Measurements from ENCODE around the gene DGKA. TPM values are rescaled to one million over a fixed set of nuclear protein-coding genes. Genes with fewer than 3 reads are reported as not detected.

The DGKA gene
- total RNA-seq, result 17.1 and 18.8 TPM in 2 replicates
- long read RNA-seq, partial matches to known transcripts, result 1 of 8 reads
- long read RNA-seq, other reads (novel, unspliced or antisense), result 6 of 8 reads

- peak; percentile 71 for TF ChIP-seq CTCF (conservative IDR thresholded peaks at IDR 0.05)
- H3K27ac Mint-ChIP-seq (ENCODE audit: unreplicated experiment), result peak within 1 kb of the TSS; percentile 97
- H3K4me3 Mint-ChIP-seq, result peak within 1 kb of the TSS; percentile 91
- DNase-seq (ENCODE audit: low read depth, low spot score), result no peak
- no peaks in the 10 kb centered on the region for H3K36me3 Mint-ChIP-seq (ENCODE audit: low read depth)
- peaks cover 47% of the 10 kb centered on the region for H3K4me1 Mint-ChIP-seq
- H3K9me3 Mint-ChIP-seq, result no peaks in the 10 kb centered on the region
- H3K27me3 Mint-ChIP-seq (ENCODE audit: low read depth), result peaks cover 38% of the 10 kb centered on the region
Observed at GRCh38 chr12:55930771-55931316, at the start of gene DGKA. DGKA (plus strand) TSS chr12:55931162; CDS start chr12:55936504, 5,342 bp downstream.

GRCh38 chr12:55885113-55885512 is 45.8 kb upstream of the DGKA start:
- peaks cover 3% of the 10 kb centered on the region for H3K36me3 Mint-ChIP-seq (ENCODE audit: low read depth)
- no peak overlapping the region for H3K27ac Mint-ChIP-seq (ENCODE audit: unreplicated experiment)
- no peaks in the 10 kb centered on the region for H3K27me3 Mint-ChIP-seq (ENCODE audit: low read depth)
- TF ChIP-seq CTCF (conservative IDR thresholded peaks at IDR 0.05), result no peak
- no peak overlapping the region for H3K4me3 Mint-ChIP-seq
- H3K4me1 Mint-ChIP-seq, result peaks cover 26% of the 10 kb centered on the region
- H3K9me3 Mint-ChIP-seq, result no peaks in the 10 kb centered on the region
- DNase-seq (ENCODE audit: low read depth, low spot score), result no peak

DNA sequence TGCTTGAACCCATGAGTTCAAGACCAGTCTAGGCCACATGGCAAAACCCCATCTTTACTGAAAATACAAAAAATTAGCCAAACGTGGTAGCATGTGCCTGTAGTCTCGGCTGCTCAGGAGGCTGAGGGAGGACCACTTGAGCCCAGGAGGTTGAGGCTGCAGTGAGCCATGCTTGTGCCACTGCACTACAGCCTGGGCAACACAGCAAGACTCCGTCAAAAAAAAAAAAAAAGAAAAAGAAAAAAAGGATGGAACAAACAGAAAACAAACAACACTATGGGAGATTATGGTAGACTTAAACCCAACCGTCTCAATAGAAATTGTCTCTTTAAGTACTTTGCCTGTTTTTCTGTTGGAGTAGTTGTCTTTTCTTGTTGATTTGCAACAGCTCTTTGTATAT is 39.7 kb upstream of the DGKA start:
- no peak for TF ChIP-seq CTCF (conservative IDR thresholded peaks at IDR 0.05)
- Mint-ChIP-seq H3K9me3 (peaks cover 6% of the 10 kb centered on the region), H3K4me1 (no peaks in the 10 kb centered on the region), H3K27me3 (ENCODE audit: low read depth) (no peaks in the 10 kb centered on the region), H3K36me3 (ENCODE audit: low read depth) (peaks cover 6% of the 10 kb centered on the region), H3K4me3 (no peak overlapping the region), H3K27ac (ENCODE audit: unreplicated experiment) (no peak overlapping the region)
- DNase-seq (ENCODE audit: low read depth, low spot score), result no peak

DNA sequence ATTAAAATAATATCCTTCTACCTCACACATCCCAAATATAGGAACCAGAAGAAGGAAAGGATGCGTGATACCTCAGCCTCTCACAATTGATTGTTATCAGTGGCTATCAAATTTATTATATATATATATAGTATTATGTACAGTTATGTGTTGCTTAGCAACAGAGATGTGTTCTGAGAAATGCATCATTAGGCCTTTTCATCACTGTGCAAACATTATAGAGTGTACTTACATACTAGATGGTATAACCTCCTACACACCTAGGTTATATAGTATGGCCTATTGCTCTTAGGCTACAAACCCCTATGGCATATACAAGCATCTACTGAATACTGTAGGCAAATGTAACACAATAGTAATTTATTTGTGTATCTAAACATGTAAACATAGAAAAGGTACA is 37.2 kb upstream of the DGKA start:
- Mint-ChIP-seq H3K27ac (ENCODE audit: unreplicated experiment) (no peak overlapping the region), H3K36me3 (ENCODE audit: low read depth) (peaks cover 6% of the 10 kb centered on the region), H3K9me3 (peaks cover 6% of the 10 kb centered on the region), H3K27me3 (ENCODE audit: low read depth) (no peaks in the 10 kb centered on the region), H3K4me1 (no peaks in the 10 kb centered on the region), H3K4me3 (no peak overlapping the region)
- no peak for DNase-seq (ENCODE audit: low read depth, low spot score)
- no peak for TF ChIP-seq CTCF (conservative IDR thresholded peaks at IDR 0.05)

DNA sequence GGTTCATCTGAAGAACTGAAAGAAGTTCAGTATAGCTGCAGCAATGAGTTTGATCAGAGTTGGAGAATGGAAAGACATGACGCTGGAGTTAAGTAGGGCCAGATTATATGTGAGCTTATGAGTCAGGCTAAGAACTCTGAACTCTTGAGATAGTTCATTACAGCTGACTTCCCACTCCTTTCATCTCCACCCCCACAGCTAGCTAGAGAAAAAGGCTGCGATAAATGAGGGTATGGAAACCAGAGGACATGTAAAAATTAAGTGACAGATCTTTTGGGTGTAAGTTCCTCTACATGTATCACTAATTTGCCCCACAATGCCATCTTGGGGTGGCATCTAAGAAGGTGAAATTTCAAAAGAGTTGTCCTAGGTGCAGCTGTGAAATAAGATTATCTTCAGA is 31.9 kb upstream of the DGKA start:
- H3K36me3 Mint-ChIP-seq (ENCODE audit: low read depth), result peaks cover 10% of the 10 kb centered on the region
- H3K9me3 Mint-ChIP-seq, result no peaks in the 10 kb centered on the region
- no peak overlapping the region for H3K4me3 Mint-ChIP-seq
- H3K4me1 Mint-ChIP-seq, result no peaks in the 10 kb centered on the region
- no peaks in the 10 kb centered on the region for H3K27me3 Mint-ChIP-seq (ENCODE audit: low read depth)
- TF ChIP-seq CTCF (conservative IDR thresholded peaks at IDR 0.05), result no peak
- DNase-seq (ENCODE audit: low read depth, low spot score), result no peak
- H3K27ac Mint-ChIP-seq (ENCODE audit: unreplicated experiment), result no peak overlapping the region

Data from neural crest cell (in vitro differentiated cells).